ENCODE measurements around the gene TMEM187. TPM values are rescaled to one million over a fixed set of nuclear protein-coding genes. Genes with fewer than 3 reads are reported as not detected.

The TMEM187 gene
- total and polyA plus RNA-seq, 10 of the 15 experiments (the other 5 are each of a cell fraction or from before 2014, with no cell fraction given): 0.45 to 8.5 (median 4.1) TPM

- no peak overlapping the region for H3K9ac ChIP-seq (ENCODE audit: control insufficient read depth, insufficient read depth, low read length)
These were observed 56.9 kb downstream of the TMEM187 start for GRCh38 chrX:154029439-154029838.

More at GRCh38 chrX:154029439-154029838, 56.9 kb downstream of the TMEM187 start:
- Histone ChIP-seq H3K4me3 (no peak overlapping the region), H3K27me3 (replicated peaks in 1 of 2; ENCODE audit: control insufficient read depth in 2 of 2, insufficient read depth in 2 of 2, low read length in 1 of 2) (no peaks in the 10 kb centered on the region; a peak in 1 of 4 replicates), H3K36me3 (ENCODE audit: control insufficient read depth in 2 of 2, insufficient read depth in 2 of 2, low read length in 1 of 2) (peaks cover 0 to 2% of the 10 kb centered on the region in 2 experiments; a peak in 3 of 4 replicates), H2AFZ (ENCODE audit: control insufficient read depth, low read depth, low read length) (no peak overlapping the region), H3K79me2 (ENCODE audit: control insufficient read depth, insufficient read depth, low read length) (no peaks in the 10 kb centered on the region; the same call in 1 of the 2 replicates), H3K27ac (ENCODE audit: control insufficient read depth, insufficient read depth) (no peak overlapping the region), H4K20me1 (ENCODE audit: control insufficient read depth, insufficient read depth) (no peaks in the 10 kb centered on the region; the same call in 1 of the 2 replicates), H3K4me1 (ENCODE audit: control insufficient read depth, insufficient read depth, low read length) (no peaks in the 10 kb centered on the region), H3K9me3 (replicated peaks; ENCODE audit: control insufficient read depth, insufficient read depth, low read length) (no peaks in the 10 kb centered on the region), H3K4me2 (ENCODE audit: control insufficient read depth, insufficient read depth) (no peak overlapping the region)
- in situ Hi-C loops (cut with MboI) (no loop called here), intact Hi-C loops (cut with micrococcal nuclease; ENCODE audit: unreplicated experiment) (no loop called here)
- ChIA-PET POLR2A (no interaction called here), RAD21 (ENCODE audit: unreplicated experiment) (no interaction called here), CTCF (interaction anchor here (4.4 kb wide), 1 partner anchor 16 kb away, joined by 26 read pairs; no protein-coding TSS in a partner anchor), SMC1A (ENCODE audit: uncharacterized antibody, unreplicated experiment) (no interaction called here)
- DNase-seq (ENCODE audit: low read depth, low spot score) (no peak), ATAC-seq (peak; percentile 51), FAIRE-seq (no peak)
- TF ChIP-seq TAF1 (IDR thresholded peaks at IDR 0.05; ENCODE audit: borderline replicate concordance, low read depth, low read length) (no peak), CTCF (IDR thresholded peaks at IDR 0.05 in 2 of 3, conservative IDR thresholded peaks at IDR 0.05 in 1 of 3; ENCODE audit: control insufficient read depth in 2 of 3, extremely low read depth in 1 of 3, insufficient read depth in 1 of 3, low read depth in 3 of 3, low read length in 3 of 3) (peak in 1 of 3 experiments; percentile 17; a peak in 1 of 6 replicates)
- no TSS peak for BruUV-seq (replicated peaks)
- 77% methylated on average over 8 of the region's 8 CpGs for WGBS (ENCODE audit: insufficient coverage, insufficient replicate concordance, low lambda C conversion rate, missing lambda C conversion rate)

Data from GM12878 (cell line).